Measurements from ENCODE around the gene SBSN. TPM values are rescaled to one million over a fixed set of nuclear protein-coding genes. Genes with fewer than 3 reads are reported as not detected.

The SBSN gene
- total and polyA plus RNA-seq, 4 donors: not detected

DNA sequence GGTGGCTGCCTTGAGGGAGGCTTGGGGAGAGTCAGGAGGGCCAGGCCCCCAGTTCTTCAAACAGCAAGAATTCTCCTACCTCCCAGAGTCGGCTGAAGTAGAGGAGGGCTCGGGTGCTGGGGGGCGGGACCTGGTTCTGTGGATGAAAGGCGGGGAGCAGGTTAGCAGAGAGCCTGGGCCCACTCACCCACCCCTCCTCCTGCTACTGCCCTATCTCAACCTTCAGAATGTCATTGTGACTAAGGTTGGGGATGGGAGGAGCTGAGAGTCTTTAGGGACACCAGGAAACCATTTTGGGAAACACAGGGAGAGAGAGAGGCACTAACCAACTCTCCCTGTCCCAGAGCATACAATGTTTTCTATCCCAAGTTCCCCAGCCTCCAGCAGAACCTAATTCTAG lies 25.4 kb downstream of the SBSN start:
- TF ChIP-seq, protein P1, sequence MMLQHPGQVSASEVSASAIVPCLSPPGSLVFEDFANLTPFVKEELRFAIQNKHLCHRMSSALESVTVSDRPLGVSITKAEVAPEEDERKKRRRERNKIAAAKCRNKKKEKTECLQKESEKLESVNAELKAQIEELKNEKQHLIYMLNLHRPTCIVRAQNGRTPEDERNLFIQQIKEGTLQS (IDR thresholded peaks at IDR 0.05): no peak
- TF ChIP-seq SP1 (IDR thresholded peaks at IDR 0.05): no peak
- TF ChIP-seq, protein P2, sequence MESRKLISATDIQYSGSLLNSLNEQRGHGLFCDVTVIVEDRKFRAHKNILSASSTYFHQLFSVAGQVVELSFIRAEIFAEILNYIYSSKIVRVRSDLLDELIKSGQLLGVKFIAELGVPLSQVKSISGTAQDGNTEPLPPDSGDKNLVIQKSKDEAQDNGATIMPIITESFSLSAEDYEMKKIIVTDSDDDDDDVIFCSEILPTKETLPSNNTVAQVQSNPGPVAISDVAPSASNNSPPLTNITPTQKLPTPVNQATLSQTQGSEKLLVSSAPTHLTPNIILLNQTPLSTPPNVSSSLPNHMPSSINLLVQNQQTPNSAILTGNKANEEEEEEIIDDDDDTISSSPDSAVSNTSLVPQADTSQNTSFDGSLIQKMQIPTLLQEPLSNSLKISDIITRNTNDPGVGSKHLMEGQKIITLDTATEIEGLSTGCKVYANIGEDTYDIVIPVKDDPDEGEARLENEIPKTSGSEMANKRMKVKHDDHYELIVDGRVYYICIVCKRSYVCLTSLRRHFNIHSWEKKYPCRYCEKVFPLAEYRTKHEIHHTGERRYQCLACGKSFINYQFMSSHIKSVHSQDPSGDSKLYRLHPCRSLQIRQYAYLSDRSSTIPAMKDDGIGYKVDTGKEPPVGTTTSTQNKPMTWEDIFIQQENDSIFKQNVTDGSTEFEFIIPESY (IDR thresholded peaks at IDR 0.05): no peak
- TF ChIP-seq EGR1 (IDR thresholded peaks at IDR 0.05; ENCODE audit: low read depth in 2 of 2): no peak
- TF ChIP-seq RAD21 (IDR thresholded peaks at IDR 0.05): no peak
- TF ChIP-seq HNF4A (conservative IDR thresholded peaks at IDR 0.05): no peak
- TF ChIP-seq FOXA2 (IDR thresholded peaks at IDR 0.05): no peak
- TF ChIP-seq GABPA (IDR thresholded peaks at IDR 0.05 in 1 of 2, conservative IDR thresholded peaks at IDR 0.05 in 1 of 2): no peak
- no peak for TF ChIP-seq JUND (IDR thresholded peaks at IDR 0.05)
- TF ChIP-seq YY1 (IDR thresholded peaks at IDR 0.05): no peak
- TF ChIP-seq NR2F2 (IDR thresholded peaks at IDR 0.05): no peak
- TF ChIP-seq, protein P3, sequence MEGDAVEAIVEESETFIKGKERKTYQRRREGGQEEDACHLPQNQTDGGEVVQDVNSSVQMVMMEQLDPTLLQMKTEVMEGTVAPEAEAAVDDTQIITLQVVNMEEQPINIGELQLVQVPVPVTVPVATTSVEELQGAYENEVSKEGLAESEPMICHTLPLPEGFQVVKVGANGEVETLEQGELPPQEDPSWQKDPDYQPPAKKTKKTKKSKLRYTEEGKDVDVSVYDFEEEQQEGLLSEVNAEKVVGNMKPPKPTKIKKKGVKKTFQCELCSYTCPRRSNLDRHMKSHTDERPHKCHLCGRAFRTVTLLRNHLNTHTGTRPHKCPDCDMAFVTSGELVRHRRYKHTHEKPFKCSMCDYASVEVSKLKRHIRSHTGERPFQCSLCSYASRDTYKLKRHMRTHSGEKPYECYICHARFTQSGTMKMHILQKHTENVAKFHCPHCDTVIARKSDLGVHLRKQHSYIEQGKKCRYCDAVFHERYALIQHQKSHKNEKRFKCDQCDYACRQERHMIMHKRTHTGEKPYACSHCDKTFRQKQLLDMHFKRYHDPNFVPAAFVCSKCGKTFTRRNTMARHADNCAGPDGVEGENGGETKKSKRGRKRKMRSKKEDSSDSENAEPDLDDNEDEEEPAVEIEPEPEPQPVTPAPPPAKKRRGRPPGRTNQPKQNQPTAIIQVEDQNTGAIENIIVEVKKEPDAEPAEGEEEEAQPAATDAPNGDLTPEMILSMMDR (IDR thresholded peaks at IDR 0.05; ENCODE audit: low read depth, low read length, missing input control): no peak
- TF ChIP-seq, protein P4, sequence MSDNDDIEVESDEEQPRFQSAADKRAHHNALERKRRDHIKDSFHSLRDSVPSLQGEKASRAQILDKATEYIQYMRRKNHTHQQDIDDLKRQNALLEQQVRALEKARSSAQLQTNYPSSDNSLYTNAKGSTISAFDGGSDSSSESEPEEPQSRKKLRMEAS (IDR thresholded peaks at IDR 0.05): no peak
- no peak for TF ChIP-seq TAF1 (conservative IDR thresholded peaks at IDR 0.05)
- Histone ChIP-seq H3K9me3 (ENCODE audit: control insufficient read depth in 4 of 4, low read length in 3 of 4) (no peaks in the 10 kb centered on the region), H3K4me1 (ENCODE audit: control insufficient read depth in 4 of 4, insufficient read depth in 4 of 4, low read length in 3 of 4) (peaks cover 0 to 6% (median 1%) of the 10 kb centered on the region in 4 donors), H3K9ac (ENCODE audit: low read depth in 1 of 2, low read length in 2 of 2) (no peak overlapping the region), H3K36me3 (ENCODE audit: control insufficient read depth in 4 of 4, insufficient read depth in 3 of 4, low read depth in 1 of 4, low read length in 3 of 4) (no peaks in the 10 kb centered on the region), H3K27me3 (ENCODE audit: control insufficient read depth in 4 of 4, insufficient read depth in 4 of 4, low read length in 3 of 4) (no peaks in the 10 kb centered on the region), H3K27ac (ENCODE audit: low read depth in 1 of 2, low read length in 2 of 2) (no peak overlapping the region), H3K4me3 (ENCODE audit: low read depth in 1 of 3, low read length in 3 of 3) (no peak overlapping the region)
- WGBS: 96% methylated on average over 4 of the region's 4 CpGs
- DNase-seq (ENCODE audit: low spot score): no peak

DNA sequence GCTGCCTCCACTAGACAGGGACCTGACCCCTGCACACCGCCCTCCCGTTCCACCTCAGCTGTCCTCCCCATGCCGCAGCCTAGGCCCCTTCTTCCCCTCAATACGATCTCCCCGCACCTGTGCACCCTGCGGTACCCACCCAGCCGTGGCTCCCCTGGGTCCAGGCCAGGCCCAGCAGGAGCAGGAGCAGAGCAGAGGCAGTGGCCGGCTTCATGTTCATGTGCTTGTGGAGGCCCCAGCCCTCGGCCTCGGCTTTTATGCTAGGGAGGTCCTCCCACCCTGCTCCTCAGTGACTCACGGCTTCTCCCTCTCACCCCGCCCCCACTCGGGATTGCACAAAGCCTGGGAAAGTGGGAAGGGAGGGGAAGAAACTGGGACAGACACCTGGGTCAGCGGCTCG lies 26.4 kb downstream of the SBSN start:
- H3K36me3 ChIP-seq (ENCODE audit: control insufficient read depth in 4 of 4, insufficient read depth in 3 of 4, low read depth in 1 of 4, low read length in 3 of 4): no peaks in the 10 kb centered on the region
- H3K9ac ChIP-seq (ENCODE audit: low read depth in 1 of 2, low read length in 2 of 2): no peak overlapping the region
- H3K27ac ChIP-seq (ENCODE audit: low read depth in 1 of 2, low read length in 2 of 2): no peak overlapping the region
- no peaks in the 10 kb centered on the region for H3K27me3 ChIP-seq (ENCODE audit: control insufficient read depth in 4 of 4, insufficient read depth in 4 of 4, low read length in 3 of 4)
- DNase-seq (ENCODE audit: low spot score): no peak
- 89% methylated on average over 15 of the region's 15 CpGs for WGBS
- no peak overlapping the region for H3K4me3 ChIP-seq (ENCODE audit: low read depth in 1 of 3, low read length in 3 of 3)
- H3K4me1 ChIP-seq (ENCODE audit: control insufficient read depth in 4 of 4, insufficient read depth in 4 of 4, low read length in 3 of 4): peaks cover 0 to 6% (median 1%) of the 10 kb centered on the region in 4 donors
- TF ChIP-seq, protein P1 (IDR thresholded peaks at IDR 0.05): no peak
- TF ChIP-seq EGR1 (IDR thresholded peaks at IDR 0.05; ENCODE audit: low read depth in 2 of 2): no peak
- TF ChIP-seq TAF1 (conservative IDR thresholded peaks at IDR 0.05): no peak
- no peak for TF ChIP-seq YY1 (IDR thresholded peaks at IDR 0.05)
- TF ChIP-seq, protein P2 (IDR thresholded peaks at IDR 0.05): no peak
- TF ChIP-seq RAD21 (IDR thresholded peaks at IDR 0.05): no peak
- no peak for TF ChIP-seq FOXA1 (IDR thresholded peaks at IDR 0.05)
- TF ChIP-seq JUND (IDR thresholded peaks at IDR 0.05): no peak
- no peak for TF ChIP-seq NR2F2 (IDR thresholded peaks at IDR 0.05)
- TF ChIP-seq RXRA (IDR thresholded peaks at IDR 0.05): no peak
- TF ChIP-seq GABPA (IDR thresholded peaks at IDR 0.05 in 1 of 2, conservative IDR thresholded peaks at IDR 0.05 in 1 of 2): no peak
- no peak for TF ChIP-seq SP1 (IDR thresholded peaks at IDR 0.05)
- TF ChIP-seq HNF4A (conservative IDR thresholded peaks at IDR 0.05): no peak
- TF ChIP-seq, protein P3 (IDR thresholded peaks at IDR 0.05; ENCODE audit: low read depth, low read length, missing input control): no peak
- TF ChIP-seq, protein P5, sequence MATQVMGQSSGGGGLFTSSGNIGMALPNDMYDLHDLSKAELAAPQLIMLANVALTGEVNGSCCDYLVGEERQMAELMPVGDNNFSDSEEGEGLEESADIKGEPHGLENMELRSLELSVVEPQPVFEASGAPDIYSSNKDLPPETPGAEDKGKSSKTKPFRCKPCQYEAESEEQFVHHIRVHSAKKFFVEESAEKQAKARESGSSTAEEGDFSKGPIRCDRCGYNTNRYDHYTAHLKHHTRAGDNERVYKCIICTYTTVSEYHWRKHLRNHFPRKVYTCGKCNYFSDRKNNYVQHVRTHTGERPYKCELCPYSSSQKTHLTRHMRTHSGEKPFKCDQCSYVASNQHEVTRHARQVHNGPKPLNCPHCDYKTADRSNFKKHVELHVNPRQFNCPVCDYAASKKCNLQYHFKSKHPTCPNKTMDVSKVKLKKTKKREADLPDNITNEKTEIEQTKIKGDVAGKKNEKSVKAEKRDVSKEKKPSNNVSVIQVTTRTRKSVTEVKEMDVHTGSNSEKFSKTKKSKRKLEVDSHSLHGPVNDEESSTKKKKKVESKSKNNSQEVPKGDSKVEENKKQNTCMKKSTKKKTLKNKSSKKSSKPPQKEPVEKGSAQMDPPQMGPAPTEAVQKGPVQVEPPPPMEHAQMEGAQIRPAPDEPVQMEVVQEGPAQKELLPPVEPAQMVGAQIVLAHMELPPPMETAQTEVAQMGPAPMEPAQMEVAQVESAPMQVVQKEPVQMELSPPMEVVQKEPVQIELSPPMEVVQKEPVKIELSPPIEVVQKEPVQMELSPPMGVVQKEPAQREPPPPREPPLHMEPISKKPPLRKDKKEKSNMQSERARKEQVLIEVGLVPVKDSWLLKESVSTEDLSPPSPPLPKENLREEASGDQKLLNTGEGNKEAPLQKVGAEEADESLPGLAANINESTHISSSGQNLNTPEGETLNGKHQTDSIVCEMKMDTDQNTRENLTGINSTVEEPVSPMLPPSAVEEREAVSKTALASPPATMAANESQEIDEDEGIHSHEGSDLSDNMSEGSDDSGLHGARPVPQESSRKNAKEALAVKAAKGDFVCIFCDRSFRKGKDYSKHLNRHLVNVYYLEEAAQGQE (IDR thresholded peaks at IDR 0.05): no peak
- TF ChIP-seq FOXA2 (IDR thresholded peaks at IDR 0.05): no peak
- TF ChIP-seq, protein P4 (IDR thresholded peaks at IDR 0.05): no peak
- TF ChIP-seq HNF4G (IDR thresholded peaks at IDR 0.05): no peak
- no peaks in the 10 kb centered on the region for H3K9me3 ChIP-seq (ENCODE audit: control insufficient read depth in 4 of 4, low read length in 3 of 4)
